AG10803 (cell line): ENCODE results near the gene EDAR.

Experiments used
- DNase-seq: peaks from one replicate; pipeline ENCODE4 v3.0.0; 2010; ENCODE audit warnings: low read depth
- H3K4me3 ChIP-seq: 2 replicates; pipeline ENCODE4 v1.5.1; 2011; ENCODE audit warnings: mild to moderate bottlenecking, low read length, control low read depth
- CTCF ChIP-seq: conservative IDR thresholded peaks from 2 replicates; pipeline ENCODE4 v1.5.1; 2011; ENCODE audit warnings: mild to moderate bottlenecking, low read length, control low read depth, inconsistent platforms

The EDAR gene

GRCh38 chr2:108929807-108930425, 59.1 kb downstream of the EDAR start:
- H3K4me3 ChIP-seq, result no peak overlapping the region
- DNase-seq, result no peak
- no peak for TF ChIP-seq CTCF

DNA sequence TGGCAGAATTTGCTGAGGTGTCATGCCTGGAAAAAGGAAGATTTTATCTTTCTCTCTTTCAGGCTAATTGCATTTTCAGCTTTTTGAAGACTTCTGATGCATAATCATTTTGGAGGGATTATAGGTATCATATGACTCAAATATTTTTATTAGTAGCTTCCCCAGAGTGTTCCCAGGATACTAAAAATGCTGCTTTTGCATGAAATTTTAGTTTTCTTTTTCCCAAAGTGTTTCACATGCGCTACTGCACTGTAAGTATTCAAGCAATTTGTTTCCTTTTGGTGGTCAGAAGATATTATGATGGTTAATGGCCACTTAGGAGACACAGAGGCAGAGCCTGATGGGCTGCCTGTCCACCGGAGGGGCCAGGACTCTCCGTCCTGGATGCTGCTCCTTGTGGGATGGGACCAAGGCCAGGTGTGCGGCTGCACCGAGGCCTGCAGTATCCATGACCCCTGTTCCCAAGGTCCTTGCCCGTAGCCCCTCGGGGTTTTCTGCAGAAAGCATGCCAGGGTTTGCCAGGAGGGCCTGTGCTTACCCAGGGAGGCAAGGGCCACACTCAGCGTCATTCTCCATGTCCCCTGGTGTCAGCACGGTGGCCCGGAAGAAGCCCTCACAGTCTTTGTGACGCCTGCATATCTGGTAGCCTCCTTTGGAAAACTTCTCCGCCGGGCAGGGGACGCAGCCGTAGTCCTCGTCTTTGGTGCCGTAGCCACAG, 60.2 kb downstream of the EDAR start:
- no peak for TF ChIP-seq CTCF
- no peak for DNase-seq
- H3K4me3 ChIP-seq, result no peak overlapping the region

- H3K4me3 ChIP-seq, result no peak overlapping the region
- DNase-seq, result peak; percentile 58
- peak; percentile 91 for TF ChIP-seq CTCF
Observed at GRCh38 chr2:108927936-108928659, 60.9 kb downstream of the EDAR start.

- DNase-seq, result no peak
- no peak for TF ChIP-seq CTCF
- no peak overlapping the region for H3K4me3 ChIP-seq
Observed at GRCh38 chr2:108927405-108927804, 61.6 kb downstream of the EDAR start.

DNA sequence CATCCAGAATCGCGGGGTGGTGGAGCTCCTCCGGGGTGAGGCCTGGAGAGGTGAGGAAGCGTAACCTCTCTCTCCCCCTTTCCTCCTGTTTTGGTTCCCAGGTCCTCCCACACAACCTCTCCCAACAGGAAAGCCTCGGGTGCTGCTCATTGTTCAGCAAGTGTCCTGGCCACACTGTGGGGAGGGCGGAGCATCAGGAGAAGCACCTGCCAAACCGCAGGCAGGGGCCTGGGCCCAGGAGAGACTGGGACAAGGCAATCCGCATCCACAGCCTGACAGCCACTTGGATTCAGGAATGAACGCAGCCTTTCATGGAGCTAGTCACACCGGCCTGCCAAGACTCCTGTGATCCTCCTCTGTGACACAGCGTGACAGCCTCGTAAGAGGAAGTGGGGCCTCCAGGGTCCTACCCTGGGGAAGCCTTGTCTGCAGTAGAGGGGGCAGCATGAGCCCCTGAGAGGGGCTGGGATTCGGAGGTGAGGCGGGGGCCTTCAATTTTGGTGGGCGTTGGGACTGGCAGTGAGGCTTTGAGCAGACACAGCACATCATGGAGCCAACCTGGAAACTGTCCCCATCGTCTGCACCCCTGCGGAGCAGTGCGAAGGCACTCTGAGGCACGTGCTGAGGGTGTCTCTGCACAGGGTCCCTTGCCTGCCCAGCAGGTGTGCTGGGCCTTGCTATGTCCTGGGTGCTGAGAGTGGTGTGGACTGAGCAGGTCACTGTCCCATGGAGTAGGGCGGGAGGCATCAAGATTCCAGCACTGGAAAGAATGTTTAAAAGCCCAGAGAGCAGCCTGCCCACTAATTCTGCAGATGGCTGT, 62.2 kb downstream of the EDAR start:
- TF ChIP-seq CTCF, result no peak
- H3K4me3 ChIP-seq, result no peak overlapping the region
- DNase-seq, result no peak

- DNase-seq, result no peak
- no peak overlapping the region for H3K4me3 ChIP-seq
- no peak for TF ChIP-seq CTCF
Observed at GRCh38 chr2:108925735-108926134, 63.3 kb downstream of the EDAR start.
